Peyer's patch (tissue), 4 donors: ENCODE measurements around the gene SOX18. TPM values are rescaled to one million over a fixed set of nuclear protein-coding genes. Genes with fewer than 3 reads are reported as not detected.

Experiments used
- DNase-seq, 3 donors: peaks; one replicate each; pipeline ENCODE4 v3.0.0-alpha.2; 2017 to 2019
- H3K27ac ChIP-seq, 4 donors: fragments of 200-600 bp; sonication (generic); one replicate each; pipeline ENCODE4 v1.5.1; 2016 to 2019
- H3K27me3 ChIP-seq, 2 donors: fragments of 200-600 bp; sonication (generic); one replicate each; pipeline ENCODE4 v1.5.1; 2019
- H3K36me3 ChIP-seq, 3 donors: fragments of 200-600 bp; sonication (generic); one replicate each; pipeline ENCODE4 v1.5.1; 2016 to 2019
- H3K4me1 ChIP-seq, 4 donors: fragments of 200-600 bp; sonication (generic); one replicate each; pipeline ENCODE4 v1.5.1; 2016 to 2019
- H3K4me3 ChIP-seq, 4 donors: fragments of 200-600 bp; sonication (generic); 1 replicate in 3 of 4; 2 replicates in 1 of 4; pipeline ENCODE4 v1.5.1; 2016 to 2019; ENCODE audit warnings: mild to moderate bottlenecking in 1 of 4
- H3K9me3 ChIP-seq, 4 donors: fragments of 200-600 bp; sonication (generic); one replicate each; pipeline ENCODE4 v1.5.1; 2016 to 2019; ENCODE audit warnings: mild to moderate bottlenecking in 1 of 4
- CTCF ChIP-seq, 6 experiments: fragments of 450-650 bp in 4 of 6; fragments of 200-600 bp in 2 of 6; sonication (generic) in 1 of 6; IDR thresholded peaks; one replicate each; pipeline ENCODE4 v1.5.1; 2017 to 2019; ENCODE audit warnings: antibody characterized with exemption in 6 of 6, mild to moderate bottlenecking in 3 of 6, moderate library complexity in 1 of 6
- POLR2A ChIP-seq, 2 donors: fragments of 450-650 bp; IDR thresholded peaks; one replicate each; pipeline ENCODE4 v1.5.1; 2017; ENCODE audit warnings: antibody characterized with exemption in 2 of 2, mild to moderate bottlenecking in 2 of 2, moderate library complexity in 2 of 2
- small RNA-seq, 2 donors: library from RNA; depleted of rRNA; stranded (forward); fragments of <200 nt; gene quantifications; one replicate each; pipeline ENCODE3, GENCODE V24; 2016
- total RNA-seq, 4 donors: library from RNA; depleted of rRNA; stranded (reverse); fragments of >200 nt; gene quantifications; one replicate each; pipeline ENCODE4 v1.1.0, GENCODE V29; 2016

The SOX18 gene
- total RNA-seq, 4 donors from 2014 or later: 2.8 to 6.6 (median 3.4) TPM; not detected in 1

GRCh38 chr20:64001607-64002011, 47.8 kb downstream of the SOX18 start:
- H3K4me3 ChIP-seq: no peak overlapping the region
- H3K4me1 ChIP-seq: no peaks in the 10 kb centered on the region
- TF ChIP-seq POLR2A (IDR thresholded peaks at IDR 0.05) (no peak), CTCF (IDR thresholded peaks at IDR 0.05) (no peak)
- no peak overlapping the region for H3K27ac ChIP-seq
- no peaks in the 10 kb centered on the region for H3K27me3 ChIP-seq
- H3K9me3 ChIP-seq: no peaks in the 10 kb centered on the region
- H3K36me3 ChIP-seq: peaks cover 0 to 95% (median 0%) of the 10 kb centered on the region in 3 donors
- DNase-seq: no peak

GRCh38 chr20:64000906-64001305, 48.5 kb downstream of the SOX18 start:
- Histone ChIP-seq H3K4me3 (no peak overlapping the region), H3K36me3 (peaks cover 0 to 97% (median 0%) of the 10 kb centered on the region in 3 donors)
- TF ChIP-seq CTCF (IDR thresholded peaks at IDR 0.05) (no peak), POLR2A (IDR thresholded peaks at IDR 0.05) (no peak)

More at GRCh38 chr20:64000906-64001305, 48.5 kb downstream of the SOX18 start:
- Histone ChIP-seq H3K27ac (no peak overlapping the region), H3K4me1 (no peaks in the 10 kb centered on the region), H3K27me3 (no peaks in the 10 kb centered on the region), H3K9me3 (no peaks in the 10 kb centered on the region)
- DNase-seq: no peak

Small RNA genes within 50 kb of the gene (small RNA-seq; reads per million reads assigned to genes)
- gene AL355803.1 (0 reads per million in 2 donors), gene MIR6813 (0 reads per million in 2 donors)

Other genes starting within 250 kb of the SOX18 start
- 10 to 100 TPM in 1 of 4 donors, 1 to 10 TPM in 3; 1.9 to 33.0 (median 4.4) TPM for gene ZBTB46, start 218.4 kb downstream of the SOX18 start, total RNA-seq
- not detected for gene ABHD16B, start 188.1 kb downstream of the SOX18 start, total RNA-seq
- gene TPD52L2, start 184.4 kb downstream of the SOX18 start, total RNA-seq: 10 to 100 TPM; 59.4 to 78.7 (median 65.1) TPM
- 100 to 1,000 TPM in 3 of 4 donors, 10 to 100 TPM in 1; 41.3 to 137 (median 113) TPM for gene DNAJC5, start 154.5 kb downstream of the SOX18 start, total RNA-seq
- 100 to 1,000 TPM in 3 of 4 donors, 10 to 100 TPM in 1; 70.4 to 189 (median 136) TPM for gene UCKL1, start 93.2 kb downstream of the SOX18 start, total RNA-seq
- 1 to 10 TPM; 5.8 to 7.4 (median 6.4) TPM for gene ZNF512B, start 79.7 kb downstream of the SOX18 start, total RNA-seq
- 10 to 100 TPM in 3 of 4 donors, 1 to 10 TPM in 1; 1.7 to 14.3 (median 11.1) TPM for gene SAMD10, start 70.0 kb downstream of the SOX18 start, total RNA-seq
- gene PRPF6, start 68.5 kb downstream of the SOX18 start, total RNA-seq: 10 to 100 TPM; 49.6 to 95.7 (median 64.2) TPM
- gene C20orf204, start 13.5 kb downstream of the SOX18 start, total RNA-seq: 1 to 10 TPM in 2 of 4 donors, under 1 TPM in 2; 0.18 to 2.1 (median 1.1) TPM
- 10 to 100 TPM in 2 of 4 donors, 1 to 10 TPM in 2; 4.7 to 19.8 (median 8.3) TPM for gene TCEA2, start 13.6 kb upstream of the SOX18 start, total RNA-seq
- 10 to 100 TPM in 1 of 4 donors, 1 to 10 TPM in 3; 3.3 to 39.6 (median 6.8) TPM for gene RGS19, start 29.9 kb upstream of the SOX18 start, total RNA-seq
- under 1 TPM in 1 of 4 donors, not detected in 3; 0.27 TPM for gene OPRL1, start 30.4 kb upstream of the SOX18 start, total RNA-seq
- not detected for gene LKAAEAR1, start 34.8 kb upstream of the SOX18 start, total RNA-seq
- not detected for gene NPBWR2, start 57.9 kb upstream of the SOX18 start, total RNA-seq
- gene MYT1, start 114.8 kb upstream of the SOX18 start, total RNA-seq: under 1 TPM in 2 of 4 donors, not detected in 2; 0.18 to 0.83 TPM
- 10 to 100 TPM; 34.5 to 90.8 (median 46.9) TPM for gene PCMTD2, start 206.1 kb upstream of the SOX18 start, total RNA-seq